SJCRH30 (cell line): Measurements from ENCODE around the gene NDFIP2. TPM values are rescaled to one million over a fixed set of nuclear protein-coding genes. Genes with fewer than 3 reads are reported as not detected.

Experiments
- DNase-seq, 2 experiments: peaks; one replicate each; pipeline ENCODE4 v3.0.0-alpha.2; 2015 to 2020
- H3K27ac ChIP-seq: fragments of 250-450 bp; sonication (Bioruptor Pico); 2 replicates; pipeline ENCODE4 v1.5.1; 2020; ENCODE audit warnings: mild to moderate bottlenecking, moderate library complexity
- H3K27me3 ChIP-seq: fragments of 250-450 bp; sonication (Bioruptor Pico); 2 replicates; pipeline ENCODE4 v1.5.1; 2020; ENCODE audit warnings: mild to moderate bottlenecking, moderate library complexity
- H3K36me3 ChIP-seq: fragments of 250-450 bp; sonication (Bioruptor Pico); 2 replicates; pipeline ENCODE4 v1.5.1; 2020; ENCODE audit warnings: mild to moderate bottlenecking, moderate library complexity
- H3K4me1 ChIP-seq: fragments of 250-450 bp; sonication (Bioruptor Pico); 2 replicates; pipeline ENCODE4 v1.5.1; 2020; ENCODE audit warnings: mild to moderate bottlenecking, moderate library complexity
- H3K4me3 ChIP-seq: fragments of 250-450 bp; sonication (Bioruptor Pico); 2 replicates; pipeline ENCODE4 v1.5.1; 2020; ENCODE audit warnings: mild to moderate bottlenecking, moderate library complexity
- H3K9me3 ChIP-seq: fragments of 250-450 bp; sonication (Bioruptor Pico); replicated peaks from 2 replicates; pipeline ENCODE4 v1.5.1; 2020; ENCODE audit warnings: mild to moderate bottlenecking, moderate library complexity
- total RNA-seq: library from RNA; depleted of rRNA; stranded (reverse); fragments of >200 nt; shearing (Covaris generic); gene quantifications from 2 replicates; pipeline ENCODE4 v1.2.3, GENCODE V29; 2014

Gene NDFIP2
- total RNA-seq, 1 experiment from 2014 or later = 55.7 TPM

GRCh38 chr13:79528356-79528755 is 47.4 kb downstream of the NDFIP2 start:
- no peak for DNase-seq
- Histone ChIP-seq H3K27me3 (no peaks in the 10 kb centered on the region), H3K36me3 (peaks cover 20% of the 10 kb centered on the region), H3K4me3 (no peak overlapping the region), H3K9me3 (no peaks in the 10 kb centered on the region; the same call in 1 of the 2 replicates), H3K27ac (no peak overlapping the region), H3K4me1 (peaks cover 9% of the 10 kb centered on the region; the same call in 1 of the 2 replicates)

GRCh38 chr13:79528759-79529191 is 47.8 kb downstream of the NDFIP2 start:
- Histone ChIP-seq H3K36me3 (peaks cover 16% of the 10 kb centered on the region), H3K4me1 (peaks cover 9% of the 10 kb centered on the region; the same call in 1 of the 2 replicates), H3K27me3 (no peaks in the 10 kb centered on the region), H3K9me3 (no peaks in the 10 kb centered on the region; the same call in 1 of the 2 replicates), H3K27ac (no peak overlapping the region), H3K4me3 (no peak overlapping the region)
- peak in 1 of 2 experiments; percentile 55 for DNase-seq

GRCh38 chr13:79529817-79530216 is 48.9 kb downstream of the NDFIP2 start:
- DNase-seq = no peak
- Histone ChIP-seq H3K36me3 (peaks cover 12% of the 10 kb centered on the region; the same call in 1 of the 2 replicates), H3K27ac (no peak overlapping the region), H3K27me3 (no peaks in the 10 kb centered on the region), H3K4me1 (peaks cover 9% of the 10 kb centered on the region; the same call in 1 of the 2 replicates), H3K9me3 (no peaks in the 10 kb centered on the region; the same call in 1 of the 2 replicates), H3K4me3 (no peak overlapping the region)

- Histone ChIP-seq H3K9me3 (no peaks in the 10 kb centered on the region; the same call in 1 of the 2 replicates), H3K4me3 (no peak overlapping the region), H3K4me1 (peaks cover 9% of the 10 kb centered on the region; the same call in 1 of the 2 replicates), H3K27me3 (no peaks in the 10 kb centered on the region), H3K27ac (peak overlapping the region; percentile 34; the same call in 1 of the 2 replicates), H3K36me3 (peaks cover 8% of the 10 kb centered on the region; the same call in 1 of the 2 replicates)
- peak; percentile 23 to 60 for DNase-seq
Measured at GRCh38 chr13:79530270-79530669, 49.3 kb downstream of the NDFIP2 start.

- Histone ChIP-seq H3K4me3 (no peak overlapping the region), H3K4me1 (peaks cover 9% of the 10 kb centered on the region; the same call in 1 of the 2 replicates), H3K27ac (no peak overlapping the region), H3K36me3 (peaks cover 5% of the 10 kb centered on the region; the same call in 1 of the 2 replicates), H3K27me3 (no peaks in the 10 kb centered on the region), H3K9me3 (no peaks in the 10 kb centered on the region; the same call in 1 of the 2 replicates)
- no peak for DNase-seq
Measured at GRCh38 chr13:79531542-79532254, 50.7 kb downstream of the NDFIP2 start.

GRCh38 chr13:79532576-79532975 is 51.6 kb downstream of the NDFIP2 start:
- DNase-seq = no peak
- peaks cover 5% of the 10 kb centered on the region; the same call in 1 of the 2 replicates for H3K36me3 ChIP-seq

GRCh38 chr13:79533781-79534400 is 52.9 kb downstream of the NDFIP2 start:
- Histone ChIP-seq H3K4me1 (peaks cover 5% of the 10 kb centered on the region; the same call in 1 of the 2 replicates), H3K4me3 (no peak overlapping the region), H3K36me3 (peaks cover 5% of the 10 kb centered on the region; the same call in 1 of the 2 replicates), H3K27me3 (no peaks in the 10 kb centered on the region), H3K9me3 (no peaks in the 10 kb centered on the region; the same call in 1 of the 2 replicates), H3K27ac (no peak overlapping the region)
- DNase-seq = no peak

More at GRCh38 chr13:79532576-79532975, 51.6 kb downstream of the NDFIP2 start:
- Histone ChIP-seq H3K9me3 (no peaks in the 10 kb centered on the region; the same call in 1 of the 2 replicates), H3K27me3 (no peaks in the 10 kb centered on the region), H3K27ac (no peak overlapping the region), H3K4me3 (no peak overlapping the region), H3K4me1 (peaks cover 9% of the 10 kb centered on the region; the same call in 1 of the 2 replicates)

GRCh38 chr13:79534596-79534995 is 53.6 kb downstream of the NDFIP2 start:
- Histone ChIP-seq H3K27ac (no peak overlapping the region), H3K4me3 (no peak overlapping the region), H3K4me1 (peaks cover 4% of the 10 kb centered on the region; the same call in 1 of the 2 replicates), H3K27me3 (no peaks in the 10 kb centered on the region), H3K36me3 (peaks cover 5% of the 10 kb centered on the region; the same call in 1 of the 2 replicates), H3K9me3 (no peaks in the 10 kb centered on the region; the same call in 1 of the 2 replicates)
- DNase-seq = no peak

- H3K27me3 ChIP-seq = no peaks in the 10 kb centered on the region
- no peak for DNase-seq
- no peak overlapping the region for H3K27ac ChIP-seq
- H3K36me3 ChIP-seq = peaks cover 3% of the 10 kb centered on the region; the same call in 1 of the 2 replicates
- no peaks in the 10 kb centered on the region for H3K9me3 ChIP-seq
- no peak overlapping the region for H3K4me3 ChIP-seq
- H3K4me1 ChIP-seq = peaks cover 5% of the 10 kb centered on the region; the same call in 1 of the 2 replicates
Measured at GRCh38 chr13:79538757-79539156, 57.8 kb downstream of the NDFIP2 start.

GRCh38 chr13:79540504-79540903 is 59.5 kb downstream of the NDFIP2 start:
- no peak for DNase-seq
- Histone ChIP-seq H3K9me3 (no peaks in the 10 kb centered on the region), H3K27me3 (no peaks in the 10 kb centered on the region), H3K4me3 (no peak overlapping the region), H3K36me3 (no peaks in the 10 kb centered on the region), H3K4me1 (peaks cover 5% of the 10 kb centered on the region; the same call in 1 of the 2 replicates), H3K27ac (no peak overlapping the region)

GRCh38 chr13:79541426-79542049 is 60.6 kb downstream of the NDFIP2 start:
- Histone ChIP-seq H3K4me3 (no peak overlapping the region), H3K9me3 (no peaks in the 10 kb centered on the region), H3K36me3 (no peaks in the 10 kb centered on the region), H3K27ac (no peak overlapping the region), H3K4me1 (peaks cover 5% of the 10 kb centered on the region; the same call in 1 of the 2 replicates), H3K27me3 (no peaks in the 10 kb centered on the region)
- DNase-seq = peak in 1 of 2 experiments; percentile 83

GRCh38 chr13:79543883-79544282 is 62.9 kb downstream of the NDFIP2 start:
- no peak overlapping the region for H3K27ac ChIP-seq
- DNase-seq = no peak
- H3K36me3 ChIP-seq = no peaks in the 10 kb centered on the region
- H3K4me1 ChIP-seq = peaks cover 23% of the 10 kb centered on the region
- H3K9me3 ChIP-seq = no peaks in the 10 kb centered on the region
- H3K4me3 ChIP-seq = no peak overlapping the region
- no peaks in the 10 kb centered on the region for H3K27me3 ChIP-seq

- Histone ChIP-seq H3K9me3 (no peaks in the 10 kb centered on the region; the same call in 1 of the 2 replicates), H3K27ac (peak overlapping the region; percentile 86), H3K4me1 (peaks cover 39% of the 10 kb centered on the region), H3K36me3 (peaks cover 6% of the 10 kb centered on the region), H3K27me3 (no peaks in the 10 kb centered on the region), H3K4me3 (no peak overlapping the region)
- peak in 1 of 2 experiments; percentile 57 for DNase-seq
Measured at GRCh38 chr13:79547211-79548195, 66.5 kb downstream of the NDFIP2 start.
